AG09319 (cell line): ENCODE measurements around the gene FBXL13.

Experiments used
- DNase-seq: peaks from one replicate; pipeline ENCODE4 v3.0.0-alpha.2; 2010; ENCODE audit warnings: low read depth; ENCODE audit errors: extremely low read depth
- CTCF ChIP-seq: IDR thresholded peaks from 2 replicates; pipeline ENCODE4 v1.5.1; 2011; ENCODE audit warnings: low read depth, mild to moderate bottlenecking, inconsistent platforms, low read length, moderate library complexity

Gene FBXL13

GRCh38 chr7:102836191-102836919, 238.2 kb downstream of the FBXL13 start:
- no peak for TF ChIP-seq CTCF
- peak; percentile 19 for DNase-seq

GRCh38 chr7:102834999-102835398, 239.6 kb downstream of the FBXL13 start:
- no peak for DNase-seq
- no peak for TF ChIP-seq CTCF

- no peak for TF ChIP-seq CTCF
- no peak for DNase-seq
These were observed 240.1 kb downstream of the FBXL13 start for GRCh38 chr7:102834466-102834865.

- TF ChIP-seq CTCF, result no peak
- DNase-seq, result no peak
These were observed 241.3 kb downstream of the FBXL13 start for GRCh38 chr7:102833343-102833742.

GRCh38 chr7:102832674-102833073, 241.9 kb downstream of the FBXL13 start:
- DNase-seq, result no peak
- TF ChIP-seq CTCF, result no peak

GRCh38 chr7:102830197-102830596, 244.4 kb downstream of the FBXL13 start:
- peak; percentile 29 for DNase-seq
- TF ChIP-seq CTCF, result no peak

GRCh38 chr7:102829075-102829474, 245.5 kb downstream of the FBXL13 start:
- TF ChIP-seq CTCF, result no peak
- no peak for DNase-seq
